ENCODE data around the gene HOOK2. TPM values are rescaled to one million over a fixed set of nuclear protein-coding genes. Genes with fewer than 3 reads are reported as not detected.

HOOK2 gene
- total and polyA plus RNA-seq, 7 donors, result 11.3 to 33.0 (median 21.7) TPM

DNA sequence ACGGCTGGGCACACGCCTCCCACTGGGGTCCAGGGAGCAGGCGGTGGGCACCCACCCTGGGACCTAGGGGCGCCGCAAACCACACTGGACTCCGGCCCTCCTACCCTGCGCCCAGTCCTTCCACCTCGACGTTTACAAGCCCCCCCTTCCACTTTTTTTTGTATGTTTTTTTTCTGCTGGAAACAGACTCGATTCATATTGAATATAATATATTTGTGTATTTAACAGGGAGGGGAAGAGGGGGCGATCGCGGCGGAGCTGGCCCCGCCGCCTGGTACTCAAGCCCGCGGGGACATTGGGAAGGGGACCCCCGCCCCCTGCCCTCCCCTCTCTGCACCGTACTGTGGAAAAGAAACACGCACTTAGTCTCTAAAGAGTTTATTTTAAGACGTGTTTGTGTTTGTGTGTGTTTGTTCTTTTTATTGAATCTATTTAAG is 17.5 kb upstream of the HOOK2 start:
- intact Hi-C loops (cut with DNase I), result no loop called here

DNA sequence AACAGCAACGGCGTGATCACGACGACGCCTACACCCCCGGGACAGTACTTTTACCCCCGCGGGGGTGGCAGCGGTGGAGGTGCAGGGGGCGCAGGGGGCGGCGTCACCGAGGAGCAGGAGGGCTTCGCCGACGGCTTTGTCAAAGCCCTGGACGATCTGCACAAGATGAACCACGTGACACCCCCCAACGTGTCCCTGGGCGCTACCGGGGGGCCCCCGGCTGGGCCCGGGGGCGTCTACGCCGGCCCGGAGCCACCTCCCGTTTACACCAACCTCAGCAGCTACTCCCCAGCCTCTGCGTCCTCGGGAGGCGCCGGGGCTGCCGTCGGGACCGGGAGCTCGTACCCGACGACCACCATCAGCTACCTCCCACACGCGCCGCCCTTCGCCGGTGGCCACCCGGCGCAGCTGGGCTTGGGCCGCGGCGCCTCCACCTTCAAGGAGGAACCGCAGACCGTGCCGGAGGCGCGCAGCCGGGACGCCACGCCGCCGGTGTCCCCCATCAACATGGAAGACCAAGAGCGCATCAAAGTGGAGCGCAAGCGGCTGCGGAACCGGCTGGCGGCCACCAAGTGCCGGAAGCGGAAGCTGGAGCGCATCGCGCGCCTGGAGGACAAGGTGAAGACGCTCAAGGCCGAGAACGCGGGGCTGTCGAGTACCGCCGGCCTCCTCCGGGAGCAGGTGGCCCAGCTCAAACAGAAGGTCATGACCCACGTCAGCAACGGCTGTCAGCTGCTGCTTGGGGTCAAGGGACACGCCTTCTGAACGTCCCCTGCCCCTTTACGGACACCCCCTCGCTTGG is 16.9 kb upstream of the HOOK2 start:
- H3K27me3 ChIP-seq (ENCODE audit: insufficient read depth in 3 of 3, low read length in 2 of 3), result no peaks in the 10 kb centered on the region
- TF ChIP-seq, protein P1, sequence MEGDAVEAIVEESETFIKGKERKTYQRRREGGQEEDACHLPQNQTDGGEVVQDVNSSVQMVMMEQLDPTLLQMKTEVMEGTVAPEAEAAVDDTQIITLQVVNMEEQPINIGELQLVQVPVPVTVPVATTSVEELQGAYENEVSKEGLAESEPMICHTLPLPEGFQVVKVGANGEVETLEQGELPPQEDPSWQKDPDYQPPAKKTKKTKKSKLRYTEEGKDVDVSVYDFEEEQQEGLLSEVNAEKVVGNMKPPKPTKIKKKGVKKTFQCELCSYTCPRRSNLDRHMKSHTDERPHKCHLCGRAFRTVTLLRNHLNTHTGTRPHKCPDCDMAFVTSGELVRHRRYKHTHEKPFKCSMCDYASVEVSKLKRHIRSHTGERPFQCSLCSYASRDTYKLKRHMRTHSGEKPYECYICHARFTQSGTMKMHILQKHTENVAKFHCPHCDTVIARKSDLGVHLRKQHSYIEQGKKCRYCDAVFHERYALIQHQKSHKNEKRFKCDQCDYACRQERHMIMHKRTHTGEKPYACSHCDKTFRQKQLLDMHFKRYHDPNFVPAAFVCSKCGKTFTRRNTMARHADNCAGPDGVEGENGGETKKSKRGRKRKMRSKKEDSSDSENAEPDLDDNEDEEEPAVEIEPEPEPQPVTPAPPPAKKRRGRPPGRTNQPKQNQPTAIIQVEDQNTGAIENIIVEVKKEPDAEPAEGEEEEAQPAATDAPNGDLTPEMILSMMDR (IDR thresholded peaks at IDR 0.05), result no peak
- no peaks in the 10 kb centered on the region for H3K36me3 ChIP-seq (ENCODE audit: insufficient read depth in 1 of 2, low read depth in 1 of 2)
- ATAC-seq (peak; percentile 3 to 27 (median 16)), DNase-seq (peak; percentile 75 to 88)
- intact Hi-C loops (cut with DNase I), result no loop called here
- H3K4me3 ChIP-seq, result peak overlapping the region; percentile 99
- no peaks in the 10 kb centered on the region for H3K9me3 ChIP-seq
- 0% methylated on average over 73 to 84 of the region's 84 CpGs for WGBS, 3 donors
- peaks cover 28% of the 10 kb centered on the region for H3K4me1 ChIP-seq
- peak overlapping the region; percentile 99 for H3K27ac ChIP-seq

More for the DNA sequence above, 17.5 kb upstream of the HOOK2 start:
- no peak for ATAC-seq
- Histone ChIP-seq H3K4me1 (peaks cover 22% of the 10 kb centered on the region), H3K36me3 (ENCODE audit: insufficient read depth in 1 of 2, low read depth in 1 of 2) (peaks cover 0 to 2% of the 10 kb centered on the region in 2 donors), H3K9me3 (no peaks in the 10 kb centered on the region), H3K27me3 (ENCODE audit: insufficient read depth in 3 of 3, low read length in 2 of 3) (no peaks in the 10 kb centered on the region), H3K4me3 (peak overlapping the region; percentile 99), H3K27ac (peak overlapping the region; percentile 99)
- TF ChIP-seq, protein P1 (IDR thresholded peaks at IDR 0.05), result no peak
- DNase-seq, result peak in 1 of 2 donors; percentile 14
- WGBS, 3 donors, result 1 to 2% (median 1%) methylated on average over 22 of the region's 22 CpGs

DNA sequence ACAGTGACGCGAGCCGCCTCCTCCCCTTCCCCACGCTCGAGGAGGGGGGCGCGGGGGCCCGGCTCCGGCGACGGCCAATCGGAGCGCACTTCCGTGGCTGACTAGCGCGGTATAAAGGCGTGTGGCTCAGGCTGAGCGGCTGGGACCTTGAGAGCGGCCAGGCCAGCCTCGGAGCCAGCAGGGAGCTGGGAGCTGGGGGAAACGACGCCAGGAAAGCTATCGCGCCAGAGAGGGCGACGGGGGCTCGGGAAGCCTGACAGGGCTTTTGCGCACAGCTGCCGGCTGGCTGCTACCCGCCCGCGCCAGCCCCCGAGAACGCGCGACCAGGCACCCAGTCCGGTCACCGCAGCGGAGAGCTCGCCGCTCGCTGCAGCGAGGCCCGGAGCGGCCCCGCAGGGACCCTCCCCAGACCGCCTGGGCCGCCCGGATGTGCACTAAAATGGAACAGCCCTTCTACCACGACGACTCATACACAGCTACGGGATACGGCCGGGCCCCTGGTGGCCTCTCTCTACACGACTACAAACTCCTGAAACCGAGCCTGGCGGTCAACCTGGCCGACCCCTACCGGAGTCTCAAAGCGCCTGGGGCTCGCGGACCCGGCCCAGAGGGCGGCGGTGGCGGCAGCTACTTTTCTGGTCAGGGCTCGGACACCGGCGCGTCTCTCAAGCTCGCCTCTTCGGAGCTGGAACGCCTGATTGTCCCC is 16.1 kb upstream of the HOOK2 start, which contains the start of gene JUNB:
Gene JUNB (plus strand): TSS at position 142 of the 706 bp plus-strand sequence. CDS start 286 bp downstream, at position 428.
- Histone ChIP-seq H3K27me3 (ENCODE audit: insufficient read depth in 3 of 3, low read length in 2 of 3) (no peaks in the 10 kb centered on the region), H3K9me3 (no peaks in the 10 kb centered on the region), H3K36me3 (ENCODE audit: insufficient read depth in 1 of 2, low read depth in 1 of 2) (no peaks in the 10 kb centered on the region), H3K27ac (peak within 1 kb of the TSS; percentile 99), H3K4me3 (peak within 1 kb of the TSS; percentile 99), H3K4me1 (peaks cover 28% of the 10 kb centered on the region)
- 0% methylated on average over 64 to 73 of the region's 73 CpGs for WGBS, 3 donors
- ATAC-seq (peak; percentile 65 to 75 (median 66)), DNase-seq (peak; percentile 98 to 99)
- intact Hi-C loops (cut with DNase I), result no loop called here
- TF ChIP-seq, protein P1 (IDR thresholded peaks at IDR 0.05), result no peak

DNA sequence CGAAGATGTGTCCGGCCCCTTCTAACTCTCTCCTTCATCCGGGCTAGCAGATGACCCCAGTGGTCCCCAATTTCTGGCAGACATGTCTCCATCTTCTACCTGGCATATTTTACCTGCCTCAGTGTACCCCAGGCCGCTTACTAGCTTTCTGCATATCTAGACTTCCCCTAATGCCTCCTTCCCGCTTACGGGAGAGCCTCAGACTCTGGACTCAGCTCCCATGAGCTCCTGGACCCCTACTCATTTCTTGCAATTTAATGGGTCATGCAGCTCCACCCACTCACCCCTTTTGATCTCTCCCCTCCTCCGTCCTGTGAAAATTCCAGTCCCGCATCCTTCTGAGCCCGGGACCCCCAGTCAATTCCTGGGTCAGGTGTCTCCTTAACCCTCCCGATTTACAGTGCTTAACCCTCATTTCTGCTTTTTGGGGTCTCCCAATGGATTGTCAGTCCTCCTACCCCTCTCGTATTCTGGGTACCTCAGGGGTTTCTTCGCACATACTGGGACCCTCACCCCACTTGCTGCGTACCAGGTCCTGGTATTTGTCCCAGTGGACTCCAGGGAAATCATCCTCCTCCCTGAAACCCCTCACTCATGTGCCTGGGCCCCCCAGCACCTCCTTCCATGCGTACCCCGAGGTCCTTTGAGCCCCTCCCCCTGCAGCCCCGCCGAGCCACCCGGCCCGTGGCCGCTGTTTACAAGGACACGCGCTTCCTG is 15.4 kb upstream of the HOOK2 start:
- no peaks in the 10 kb centered on the region for H3K36me3 ChIP-seq (ENCODE audit: insufficient read depth in 1 of 2, low read depth in 1 of 2)
- peaks cover 28% of the 10 kb centered on the region for H3K4me1 ChIP-seq
- H3K27me3 ChIP-seq (ENCODE audit: insufficient read depth in 3 of 3, low read length in 2 of 3), result no peaks in the 10 kb centered on the region
- no peak for ATAC-seq
- intact Hi-C loops (cut with DNase I), result no loop called here
- H3K27ac ChIP-seq, result peak overlapping the region; percentile 99
- 6 to 12% (median 6%) methylated on average over 22 of the region's 22 CpGs for WGBS, 3 donors
- peak in 1 of 2 donors; percentile 20 for DNase-seq
- peak overlapping the region; percentile 99 for H3K4me3 ChIP-seq
- TF ChIP-seq, protein P1 (IDR thresholded peaks at IDR 0.05), result no peak
- H3K9me3 ChIP-seq, result no peaks in the 10 kb centered on the region

Data from psoas muscle (tissue), 8 donors.